ENCODE measurements around the gene CACNG7. TPM values are rescaled to one million over a fixed set of nuclear protein-coding genes. Genes with fewer than 3 reads are reported as not detected.

The CACNG7 gene
- total RNA-seq, 3 donors from 2014 or later: 0.54 TPM; not detected in 2

DNA sequence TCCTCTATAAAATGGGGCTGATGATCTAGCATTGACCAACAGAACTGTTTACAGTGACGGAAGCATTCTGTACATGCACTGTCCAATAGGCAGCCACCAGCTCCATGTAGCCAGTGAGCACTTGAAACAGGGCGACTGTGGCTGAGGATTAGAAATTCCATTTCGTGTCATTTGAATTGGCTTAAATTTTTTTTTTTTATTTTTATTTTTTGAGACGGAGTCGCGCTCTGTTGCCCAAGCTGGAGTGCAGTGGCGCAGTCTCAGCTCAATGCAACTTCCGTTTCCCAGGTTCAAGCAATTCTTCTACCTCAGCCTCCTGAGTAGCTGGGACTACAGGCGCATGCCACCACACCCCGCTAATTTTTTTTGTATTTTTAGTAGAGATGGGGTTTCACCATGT is 24.0 kb upstream of the CACNG7 start:
- Histone ChIP-seq H3K4me3 (no peak overlapping the region), H3K9me3 (no peaks in the 10 kb centered on the region), H3K36me3 (ENCODE audit: low read depth) (no peaks in the 10 kb centered on the region), H3K4me1 (ENCODE audit: low read depth) (peaks cover 18% of the 10 kb centered on the region)
- DNase-seq (peak in 1 of 3 donors; percentile 5), ATAC-seq (no peak)
- intact Hi-C loops (cut with DNase I, micrococcal nuclease): no loop called here
- no peak for TF ChIP-seq CTCF (IDR thresholded peaks at IDR 0.05)

- ATAC-seq (no peak), DNase-seq (peak in 1 of 3 donors; percentile 40)
- no peak for TF ChIP-seq CTCF (IDR thresholded peaks at IDR 0.05)
- no peaks in the 10 kb centered on the region for H3K36me3 ChIP-seq (ENCODE audit: low read depth)
- H3K4me1 ChIP-seq (ENCODE audit: low read depth): peaks cover 6% of the 10 kb centered on the region
- H3K4me3 ChIP-seq: no peak overlapping the region
- H3K9me3 ChIP-seq: no peaks in the 10 kb centered on the region
- intact Hi-C loops (cut with DNase I, micrococcal nuclease): no loop called here
Measured at GRCh38 chr19:53892301-53892980, 16.6 kb upstream of the CACNG7 start.

- Histone ChIP-seq H3K36me3 (ENCODE audit: low read depth) (no peaks in the 10 kb centered on the region), H3K9me3 (no peaks in the 10 kb centered on the region), H3K4me1 (ENCODE audit: low read depth) (peaks cover 6% of the 10 kb centered on the region), H3K4me3 (no peak overlapping the region)
- ATAC-seq: no peak
- peak in 1 of 3 donors; percentile 21 for DNase-seq
- intact Hi-C loops (cut with DNase I, micrococcal nuclease): no loop called here
- TF ChIP-seq CTCF (IDR thresholded peaks at IDR 0.05): no peak
Measured at GRCh38 chr19:53892981-53893325, 16.1 kb upstream of the CACNG7 start.

DNA sequence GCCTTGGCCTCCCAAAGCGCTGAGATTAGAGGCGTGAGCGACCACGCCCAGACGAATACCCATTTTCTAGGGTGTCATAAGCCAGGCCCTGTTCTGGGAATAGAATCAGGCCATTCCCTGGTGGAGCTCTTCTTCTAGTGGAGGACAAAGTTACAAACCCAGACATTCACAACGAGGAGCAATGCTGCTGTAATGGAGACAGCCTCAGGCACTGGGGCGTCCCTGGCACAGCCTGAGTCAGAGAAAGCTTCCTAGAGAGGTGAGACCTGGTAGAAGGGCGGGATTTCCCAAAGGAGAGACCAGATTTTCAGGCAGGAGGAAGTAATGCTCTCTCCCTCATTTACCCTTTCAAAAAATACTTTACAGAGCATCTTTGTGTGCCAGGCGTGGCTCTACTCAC is 14.4 kb upstream of the CACNG7 start:
- DNase-seq: no peak
- no peaks in the 10 kb centered on the region for H3K9me3 ChIP-seq
- H3K4me3 ChIP-seq: no peak overlapping the region
- no peaks in the 10 kb centered on the region for H3K36me3 ChIP-seq (ENCODE audit: low read depth)
- intact Hi-C loops (cut with DNase I, micrococcal nuclease): no loop called here
- H3K4me1 ChIP-seq (ENCODE audit: low read depth): peaks cover 5% of the 10 kb centered on the region
- no peak for TF ChIP-seq CTCF (IDR thresholded peaks at IDR 0.05)
- no peak for ATAC-seq

- no peak for TF ChIP-seq CTCF (IDR thresholded peaks at IDR 0.05)
- DNase-seq: no peak
- no peak overlapping the region for H3K4me3 ChIP-seq
- no peaks in the 10 kb centered on the region for H3K9me3 ChIP-seq
- no peaks in the 10 kb centered on the region for H3K4me1 ChIP-seq (ENCODE audit: low read depth)
- ATAC-seq: no peak
- intact Hi-C loops (cut with DNase I, micrococcal nuclease): no loop called here
- no peaks in the 10 kb centered on the region for H3K36me3 ChIP-seq (ENCODE audit: low read depth)
Measured at GRCh38 chr19:53896682-53897081, 12.4 kb upstream of the CACNG7 start.

- intact Hi-C loops (cut with DNase I, micrococcal nuclease): no loop called here
- no peak for ATAC-seq
Measured at GRCh38 chr19:53897459-53897858, 11.6 kb upstream of the CACNG7 start.

More at GRCh38 chr19:53897459-53897858, 11.6 kb upstream of the CACNG7 start:
- no peak for TF ChIP-seq CTCF (IDR thresholded peaks at IDR 0.05)
- DNase-seq: no peak
- no peaks in the 10 kb centered on the region for H3K4me1 ChIP-seq (ENCODE audit: low read depth)
- H3K4me3 ChIP-seq: no peak overlapping the region
- H3K36me3 ChIP-seq (ENCODE audit: low read depth): no peaks in the 10 kb centered on the region
- no peaks in the 10 kb centered on the region for H3K9me3 ChIP-seq
